Activated B cell treated with CpG ODN at 0.5 μM for 24 hours (primary cell): ENCODE results near the gene SAFB. TPM values are rescaled to one million over a fixed set of nuclear protein-coding genes. Genes with fewer than 3 reads are reported as not detected.

Experiments used
- ATAC-seq: fragments of 200-7000 bp; cut with Tn5 transposase; one replicate; pipeline ENCODE4 v1.10.0; 2021; ENCODE audit warnings: low read depth, mild to moderate bottlenecking, moderate library complexity
- CTCF ChIA-PET: fragments of 350-600 bp; sonication (Branson Sonifier 250); formaldehyde crosslinking; loops from one replicate; lab custom pipeline; 2021; ENCODE audit warnings: antibody characterized with exemption; lab: Charles Lee
- POLR2A ChIA-PET: fragments of 350-600 bp; sonication (Branson Sonifier 250); formaldehyde crosslinking; loops from one replicate; lab custom pipeline; 2021; ENCODE audit warnings: antibody characterized with exemption; lab: Charles Lee
- DNase-seq: peaks from one replicate; pipeline ENCODE4 v3.0.0; 2022
- H3K27ac Mint-ChIP-seq: one replicate; pipeline ENCODE4 v1.8.0; 2020; ENCODE audit warnings: mixed read lengths
- H3K27me3 Mint-ChIP-seq: one replicate; pipeline ENCODE4 v1.8.0; 2021; ENCODE audit warnings: mixed read lengths
- H3K36me3 Mint-ChIP-seq: one replicate; pipeline ENCODE4 v1.8.0; 2021; ENCODE audit warnings: low read depth, mixed read lengths
- H3K4me1 Mint-ChIP-seq: one replicate; pipeline ENCODE4 v1.8.0; 2021; ENCODE audit warnings: mixed read lengths
- H3K4me3 Mint-ChIP-seq: one replicate; pipeline ENCODE4 v1.8.0; 2020; ENCODE audit warnings: mild to moderate bottlenecking, mixed read lengths
- H3K9me3 Mint-ChIP-seq: one replicate; pipeline ENCODE4 v1.8.0; 2020; ENCODE audit warnings: mixed read lengths
- CTCF ChIP-seq: fragments of 200-600 bp; IDR thresholded peaks from one replicate; pipeline ENCODE4 v1.8.0; 2022; ENCODE audit warnings: antibody characterized with exemption, mild to moderate bottlenecking
- intact Hi-C: fragments of 100-400 bp; cut with micrococcal nuclease; formaldehyde crosslinking; loops from one replicate; pipeline ENCODE4 v1.15.1; 2024
- total RNA-seq: library from RNA; stranded (reverse); gene quantifications from 2 replicates; pipeline ENCODE4 v1.2.3, GENCODE V29; 2022

The SAFB gene
- total RNA-seq, 1 donor from 2014 or later, result 171 TPM

- Mint-ChIP-seq H3K4me1 (no peaks in the 10 kb centered on the region), H3K4me3 (no peak overlapping the region), H3K36me3 (peaks cover 91% of the 10 kb centered on the region), H3K27me3 (no peaks in the 10 kb centered on the region), H3K27ac (no peak overlapping the region), H3K9me3 (no peaks in the 10 kb centered on the region)
- DNase-seq (no peak), ATAC-seq (no peak)
- no peak for TF ChIP-seq CTCF
- intact Hi-C loops, result no loop called here
- POLR2A ChIA-PET, result interaction anchor here (1.3 kb wide), 1 partner anchor 29 kb away, joined by 3 read pairs; the partner anchor contains the start of genes SAFB and SAFB2
- CTCF ChIA-PET, result no interaction called here
These were observed 28.5 kb downstream of the SAFB start for GRCh38 chr19:5651361-5651760.

- CTCF ChIA-PET, result no interaction called here
- no peak for TF ChIP-seq CTCF
- no peak for DNase-seq
- peaks cover 88% of the 10 kb centered on the region for H3K36me3 Mint-ChIP-seq
- H3K4me3 Mint-ChIP-seq, result no peak overlapping the region
- ATAC-seq, result no peak
- no peaks in the 10 kb centered on the region for H3K4me1 Mint-ChIP-seq
- no peaks in the 10 kb centered on the region for H3K27me3 Mint-ChIP-seq
- POLR2A ChIA-PET, result no interaction called here
- intact Hi-C loops, result no loop called here
- no peak overlapping the region for H3K27ac Mint-ChIP-seq
- H3K9me3 Mint-ChIP-seq, result no peaks in the 10 kb centered on the region
These were observed 29.4 kb downstream of the SAFB start for GRCh38 chr19:5652261-5652660.

DNA sequence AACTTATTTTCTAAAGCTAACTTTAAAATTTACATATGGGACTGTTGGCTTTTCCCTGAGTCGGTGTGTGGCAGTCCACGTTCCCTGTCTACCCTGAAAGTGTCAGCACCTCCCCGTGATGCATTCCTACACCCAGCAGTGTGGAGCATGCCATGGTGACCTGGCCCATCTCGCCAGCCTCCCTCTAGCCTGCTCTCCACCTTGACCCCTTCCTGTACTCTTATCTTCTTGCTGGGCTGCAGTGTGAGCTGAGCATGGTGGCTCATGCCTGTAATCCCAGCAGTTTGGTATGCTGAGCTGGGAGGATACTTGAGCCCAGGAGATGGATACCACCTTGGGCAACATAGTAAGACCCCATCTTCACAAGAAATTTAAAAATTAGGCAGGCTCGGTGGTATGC, 32.0 kb downstream of the SAFB start:
- ChIA-PET POLR2A (no interaction called here), CTCF (no interaction called here)
- ATAC-seq (no peak), DNase-seq (no peak)
- no peaks in the 10 kb centered on the region for H3K9me3 Mint-ChIP-seq
- TF ChIP-seq CTCF, result no peak
- H3K36me3 Mint-ChIP-seq, result peaks cover 91% of the 10 kb centered on the region
- H3K4me1 Mint-ChIP-seq, result no peaks in the 10 kb centered on the region
- no peak overlapping the region for H3K4me3 Mint-ChIP-seq
- intact Hi-C loops, result no loop called here
- no peak overlapping the region for H3K27ac Mint-ChIP-seq
- no peaks in the 10 kb centered on the region for H3K27me3 Mint-ChIP-seq

GRCh38 chr19:5655412-5655811, 32.5 kb downstream of the SAFB start:
- intact Hi-C loops, result no loop called here
- H3K9me3 Mint-ChIP-seq, result no peaks in the 10 kb centered on the region
- no peak overlapping the region for H3K4me3 Mint-ChIP-seq
- no peaks in the 10 kb centered on the region for H3K4me1 Mint-ChIP-seq
- no peak for TF ChIP-seq CTCF
- no peaks in the 10 kb centered on the region for H3K27me3 Mint-ChIP-seq
- ATAC-seq, result no peak
- no peak overlapping the region for H3K27ac Mint-ChIP-seq
- ChIA-PET CTCF (no interaction called here), POLR2A (no interaction called here)
- peaks cover 91% of the 10 kb centered on the region for H3K36me3 Mint-ChIP-seq
- DNase-seq, result no peak

DNA sequence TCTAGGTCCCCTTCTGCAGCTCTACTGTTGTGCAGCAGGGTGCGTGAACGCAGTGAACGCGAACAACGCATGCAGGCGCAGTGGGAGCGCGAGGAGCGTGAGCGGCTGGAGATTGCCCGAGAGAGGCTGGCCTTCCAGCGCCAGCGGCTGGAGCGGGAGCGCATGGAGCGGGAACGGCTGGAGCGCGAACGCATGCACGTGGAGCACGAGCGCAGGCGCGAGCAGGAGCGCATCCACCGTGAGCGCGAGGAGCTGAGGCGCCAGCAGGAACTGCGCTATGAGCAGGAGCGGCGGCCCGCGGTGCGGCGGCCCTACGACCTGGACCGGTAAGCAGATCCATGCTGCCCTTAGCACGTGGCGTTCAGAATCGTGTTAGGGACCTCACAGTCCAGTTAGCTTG, 38.6 kb downstream of the SAFB start:
- intact Hi-C loops, result no loop called here

More for the DNA sequence above, 38.6 kb downstream of the SAFB start:
- ChIA-PET POLR2A (interaction anchor here (1.2 kb wide), 1 partner anchor 39 kb away, joined by 3 read pairs; the partner anchor contains the start of genes SAFB and SAFB2), CTCF (no interaction called here)
- TF ChIP-seq CTCF, result no peak
- Mint-ChIP-seq H3K27ac (no peak overlapping the region), H3K9me3 (no peaks in the 10 kb centered on the region), H3K4me1 (no peaks in the 10 kb centered on the region), H3K27me3 (no peaks in the 10 kb centered on the region), H3K4me3 (no peak overlapping the region), H3K36me3 (peaks cover 88% of the 10 kb centered on the region)
- ATAC-seq (no peak), DNase-seq (no peak)
